Chondrocyte (in vitro differentiated cells): ENCODE results near the gene DHX38. TPM values are rescaled to one million over a fixed set of nuclear protein-coding genes. Genes with fewer than 3 reads are reported as not detected.
"Not testable (repeated sequence)": the region's sequence is repeated elsewhere in the genome, so short reads cannot be mapped to it uniquely, and the experiment has no call there.

ENCODE experiments used
- DNase-seq: peaks from one replicate; pipeline ENCODE4 v3.0.0; 2021; ENCODE audit warnings: mixed read lengths, low spot score
- H3K27ac Mint-ChIP-seq: one replicate; pipeline ENCODE4 v1.8.0; 2021; ENCODE audit warnings: mild to moderate bottlenecking, moderate library complexity, mixed read lengths; ENCODE audit not compliant: unreplicated experiment
- H3K27me3 Mint-ChIP-seq: 2 replicates; pipeline ENCODE4 v1.8.0; 2021; ENCODE audit warnings: low read depth, mixed read lengths
- H3K36me3 Mint-ChIP-seq: 2 replicates; pipeline ENCODE4 v1.8.0; 2021; ENCODE audit warnings: low read depth, mixed read lengths
- H3K4me1 Mint-ChIP-seq: 2 replicates; pipeline ENCODE4 v1.8.0; 2021; ENCODE audit warnings: low read depth, mild to moderate bottlenecking, mixed read lengths
- H3K4me3 Mint-ChIP-seq: one replicate; pipeline ENCODE4 v1.8.0; 2021; ENCODE audit warnings: mild to moderate bottlenecking, moderate library complexity, mixed read lengths; ENCODE audit not compliant: unreplicated experiment
- H3K9me3 Mint-ChIP-seq: 2 replicates; pipeline ENCODE4 v1.8.0; 2021; ENCODE audit warnings: low read depth, mixed read lengths
- CTCF ChIP-seq: fragments of 200-600 bp; sonication (generic); IDR thresholded peaks from 2 replicates; pipeline ENCODE4 v1.5.0; 2021; ENCODE audit warnings: antibody characterized with exemption, mild to moderate bottlenecking, moderate library complexity
- total RNA-seq: library from RNA; stranded (reverse); gene quantifications from 3 replicates; pipeline ENCODE4 v1.2.1, GENCODE V29; 2021

The DHX38 gene
- total RNA-seq, 1 donor from 2014 or later, result 44.9 TPM

GRCh38 chr16:72050769-72051464 is 42.7 kb upstream of the DHX38 start:
- H3K4me1 Mint-ChIP-seq, result no peaks in the 10 kb centered on the region
- no peak overlapping the region for H3K27ac Mint-ChIP-seq
- H3K36me3 Mint-ChIP-seq, result peaks cover 8% of the 10 kb centered on the region
- peaks cover 3% of the 10 kb centered on the region for H3K27me3 Mint-ChIP-seq
- H3K4me3 Mint-ChIP-seq, result no peak overlapping the region
- no peak for DNase-seq
- TF ChIP-seq CTCF, result no peak
- peaks cover 11% of the 10 kb centered on the region for H3K9me3 Mint-ChIP-seq

GRCh38 chr16:72051818-72052217 is 41.8 kb upstream of the DHX38 start:
- H3K4me1 Mint-ChIP-seq, result no peaks in the 10 kb centered on the region
- peaks cover 6% of the 10 kb centered on the region for H3K27me3 Mint-ChIP-seq
- no peak for TF ChIP-seq CTCF
- no peak overlapping the region for H3K27ac Mint-ChIP-seq
- no peak for DNase-seq
- no peak overlapping the region for H3K4me3 Mint-ChIP-seq
- H3K9me3 Mint-ChIP-seq, result peaks cover 11% of the 10 kb centered on the region
- peaks cover 8% of the 10 kb centered on the region for H3K36me3 Mint-ChIP-seq

- H3K27me3 Mint-ChIP-seq, result peaks cover 10% of the 10 kb centered on the region
- not testable (repeated sequence) for H3K9me3 Mint-ChIP-seq, H3K27ac Mint-ChIP-seq, DNase-seq, H3K4me3 Mint-ChIP-seq, H3K36me3 Mint-ChIP-seq, H3K4me1 Mint-ChIP-seq
Observed at GRCh38 chr16:72054254-72054847, 39.3 kb upstream of the DHX38 start, which contains the start of gene HP. TSS of gene HP (plus strand) at chr16:72054505. CDS start at chr16:72054653, 148 bp downstream.

- no peak for DNase-seq
- Mint-ChIP-seq H3K4me1 (no peaks in the 10 kb centered on the region), H3K27ac (no peak overlapping the region), H3K4me3 (no peak overlapping the region), H3K27me3 (peaks cover 10% of the 10 kb centered on the region), H3K9me3 (no peaks in the 10 kb centered on the region), H3K36me3 (peaks cover 2% of the 10 kb centered on the region)
- TF ChIP-seq CTCF, result no peak
Observed at GRCh38 chr16:72055911-72056310, 37.7 kb upstream of the DHX38 start.

GRCh38 chr16:72057313-72057712 is 36.3 kb upstream of the DHX38 start:
- not testable (repeated sequence) for DNase-seq, H3K4me3 Mint-ChIP-seq, H3K4me1 Mint-ChIP-seq, H3K9me3 Mint-ChIP-seq, H3K27ac Mint-ChIP-seq, H3K36me3 Mint-ChIP-seq
- H3K27me3 Mint-ChIP-seq, result peaks cover 10% of the 10 kb centered on the region

- H3K4me3 Mint-ChIP-seq, DNase-seq, H3K4me1 Mint-ChIP-seq, H3K27me3 Mint-ChIP-seq, H3K27ac Mint-ChIP-seq, H3K36me3 Mint-ChIP-seq, H3K9me3 Mint-ChIP-seq: not testable (repeated sequence)
Observed at GRCh38 chr16:72059060-72059459, 34.6 kb upstream of the DHX38 start.

- TF ChIP-seq CTCF, result no peak
- Mint-ChIP-seq H3K4me3 (no peak overlapping the region), H3K36me3 (peaks cover 5% of the 10 kb centered on the region), H3K4me1 (no peaks in the 10 kb centered on the region), H3K27me3 (peaks cover 9% of the 10 kb centered on the region), H3K27ac (no peak overlapping the region), H3K9me3 (no peaks in the 10 kb centered on the region)
- no peak for DNase-seq
Observed at GRCh38 chr16:72060405-72060804, 33.2 kb upstream of the DHX38 start.
